GM23248 (cell line): Measurements from ENCODE around the gene SLC36A3. TPM values are rescaled to one million over a fixed set of nuclear protein-coding genes. Genes with fewer than 3 reads are reported as not detected.
"Not testable (repeated sequence)": the region's sequence is repeated elsewhere in the genome, so short reads cannot be mapped to it uniquely, and the experiment has no call there.

Experiments used
- DNase-seq: peaks from one replicate; pipeline ENCODE4 v3.0.0-alpha.2; 2015
- H2AFZ ChIP-seq: fragments of 200-600 bp; sonication (generic); 2 replicates; pipeline ENCODE4 v1.6.1; 2016; ENCODE audit warnings: antibody characterized with exemption
- H3F3A ChIP-seq: fragments of 200-600 bp; sonication (generic); 2 replicates; pipeline ENCODE4 v1.6.1; 2016; ENCODE audit warnings: mild to moderate bottlenecking, antibody characterized with exemption, mixed run types; ENCODE audit not compliant: insufficient read depth
- H3K27ac ChIP-seq: fragments of 200-600 bp; sonication (generic); 2 replicates; pipeline ENCODE4 v1.5.1; 2016; ENCODE audit warnings: mild to moderate bottlenecking
- H3K27me3 ChIP-seq: fragments of 200-600 bp; sonication (generic); replicated peaks from 2 replicates; pipeline ENCODE4 v1.6.1; 2016; ENCODE audit warnings: mild to moderate bottlenecking; ENCODE audit not compliant: insufficient read depth
- H3K36me3 ChIP-seq: fragments of 200-600 bp; sonication (generic); 2 replicates; pipeline ENCODE4 v1.6.1; 2016; ENCODE audit warnings: low read depth, mild to moderate bottlenecking
- H3K4me1 ChIP-seq: fragments of 200-600 bp; sonication (generic); 2 replicates; pipeline ENCODE4 v1.6.1; 2016; ENCODE audit warnings: mild to moderate bottlenecking; ENCODE audit not compliant: insufficient read depth
- H3K4me2 ChIP-seq: fragments of 200-600 bp; sonication (generic); one replicate; pipeline ENCODE4 v1.6.1; 2016; ENCODE audit warnings: mild to moderate bottlenecking; ENCODE audit not compliant: unreplicated experiment
- H3K4me3 ChIP-seq: fragments of 200-600 bp; sonication (generic); 2 replicates; pipeline ENCODE4 v1.5.1; 2016; ENCODE audit warnings: mild to moderate bottlenecking
- H3K79me2 ChIP-seq: fragments of 200-600 bp; sonication (generic); 2 replicates; pipeline ENCODE4 v1.6.1; 2016; ENCODE audit warnings: mild to moderate bottlenecking; ENCODE audit not compliant: insufficient read depth
- H3K9ac ChIP-seq: fragments of 200-600 bp; sonication (generic); 2 replicates; pipeline ENCODE4 v1.6.1; 2016; ENCODE audit warnings: mild to moderate bottlenecking
- H3K9me2 ChIP-seq: fragments of 200-600 bp; sonication (generic); 2 replicates; pipeline ENCODE4 v1.6.1; 2016; ENCODE audit warnings: mixed run types, mild to moderate bottlenecking, moderate library complexity; ENCODE audit not compliant: insufficient read depth
- H3K9me3 ChIP-seq: fragments of 200-600 bp; sonication (generic); one replicate; pipeline ENCODE4 v1.6.1; 2017; ENCODE audit warnings: low read depth
- H4K20me1 ChIP-seq: fragments of 200-600 bp; sonication (generic); 2 replicates; pipeline ENCODE4 v1.6.0; 2016; ENCODE audit not compliant: insufficient read depth
- EZH2 ChIP-seq: fragments of 200-600 bp; sonication (generic); IDR thresholded peaks from 2 replicates; pipeline ENCODE4 v1.6.1; 2018; ENCODE audit warnings: antibody characterized with exemption, mild to moderate bottlenecking; ENCODE audit not compliant: insufficient read depth, poor library complexity, severe bottlenecking
- EZH2phosphoT487 ChIP-seq: fragments of 200-600 bp; sonication (generic); IDR thresholded peaks from 2 replicates; pipeline ENCODE4 v1.6.1; 2018; ENCODE audit warnings: antibody characterized with exemption, moderate library complexity, mild to moderate bottlenecking, low read depth; ENCODE audit not compliant: insufficient read depth
- WGBS, 2 experiments: methylation state at CpG; one replicate each; pipeline ENCODE4 v1.1.6; 2015 to 2017; ENCODE audit warnings: low lambda C conversion rate in 2 of 2, low coverage in 1 of 2; ENCODE audit errors: missing lambda C conversion rate in 2 of 2; 5-methylcytosine and 5-hydroxymethylcytosine counted together
- in situ Hi-C: fragments of 300-500 bp; cut with MboI; formaldehyde crosslinking; loops from 2 replicates; pipeline ENCODE4 v1.15.0; 2020
- polyA plus RNA-seq: library from polyadenylated mRNA; unstranded; fragments of >200 nt; fragmentation: Nextera tagmentation; extraction: Ambion mirVana; gene quantifications from 2 replicates; pipeline ENCODE4 v1.2.1, GENCODE V29; 2016
- total RNA-seq: library from RNA; depleted of rRNA; stranded (reverse); fragments of >200 nt; shearing (Covaris generic); gene quantifications from 2 replicates; pipeline ENCODE4 v1.2.3, GENCODE V29; 2014

SLC36A3 gene
- total and polyA plus RNA-seq, 2 experiments from 2014 or later, result not detected

DNA sequence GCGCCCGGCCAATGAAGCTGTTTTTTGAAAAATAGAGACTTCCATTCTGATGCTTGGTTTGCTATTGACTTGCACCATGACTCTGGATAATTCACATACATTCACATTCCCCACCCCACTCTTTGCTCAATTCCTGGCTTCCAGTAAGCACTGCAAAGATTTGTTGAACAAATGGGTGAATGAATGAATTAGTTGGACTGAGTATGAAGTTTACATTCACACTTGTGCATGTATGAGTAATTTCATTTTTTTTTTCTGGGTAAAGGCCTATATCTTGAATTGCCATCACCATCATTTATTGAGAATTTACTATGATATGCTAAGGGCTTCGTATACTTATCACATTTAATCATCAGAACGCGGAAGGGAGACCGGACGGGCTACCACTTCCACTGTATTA is 65.9 kb downstream of the SLC36A3 start:
- Histone ChIP-seq H3K79me2 (no peaks in the 10 kb centered on the region), H3K27me3 (no peaks in the 10 kb centered on the region), H3K9ac (no peak overlapping the region), H3K9me2 (no peaks in the 10 kb centered on the region), H2AFZ (no peak overlapping the region), H3F3A (no peaks in the 10 kb centered on the region), H3K4me3 (no peak overlapping the region), H4K20me1 (no peaks in the 10 kb centered on the region), H3K27ac (no peak overlapping the region), H3K9me3 (no peaks in the 10 kb centered on the region), H3K4me2 (no peak overlapping the region), H3K36me3 (no peaks in the 10 kb centered on the region), H3K4me1 (no peaks in the 10 kb centered on the region)
- WGBS, 2 experiments, result 91 to 92% methylated on average over 7 of the region's 7 CpGs
- TF ChIP-seq EZH2 (no peak), EZH2phosphoT487 (no peak)
- in situ Hi-C loops, result no loop called here
- DNase-seq, result no peak

DNA sequence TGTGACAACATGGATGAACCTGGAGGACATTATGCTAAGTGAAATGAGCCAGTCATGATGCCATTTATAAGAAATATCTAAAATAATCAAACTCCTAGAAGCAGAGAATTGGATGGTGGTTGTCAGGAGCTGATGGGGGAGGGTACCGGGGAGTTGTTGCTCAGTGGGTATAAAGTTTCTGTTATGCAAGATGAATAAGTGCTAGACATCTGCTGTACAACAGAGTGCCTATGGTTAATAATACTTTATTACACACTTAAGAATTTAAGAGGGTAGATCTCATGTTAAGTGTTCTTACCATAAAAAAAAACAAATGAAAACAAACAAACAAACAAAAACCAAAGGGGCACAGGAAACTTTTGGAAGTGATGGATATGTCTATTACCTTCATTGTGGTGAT is 66.7 kb downstream of the SLC36A3 start:
- Histone ChIP-seq H3F3A (no peaks in the 10 kb centered on the region), H3K9me2 (no peaks in the 10 kb centered on the region), H3K79me2 (no peaks in the 10 kb centered on the region), H3K27ac (no peak overlapping the region), H3K9ac (no peak overlapping the region), H4K20me1 (no peaks in the 10 kb centered on the region), H3K4me2 (no peak overlapping the region), H3K4me3 (no peak overlapping the region), H2AFZ (no peak overlapping the region), H3K27me3 (0 out of 2 replicates have a peak, but pooled peaks cover 6% of the 10 kb centered on the region), H3K4me1 (no peaks in the 10 kb centered on the region), H3K36me3 (no peaks in the 10 kb centered on the region), H3K9me3 (no peaks in the 10 kb centered on the region)
- DNase-seq, result no peak
- WGBS, 2 experiments, result 91 to 93% methylated on average over 1 of the region's 1 CpG
- TF ChIP-seq EZH2phosphoT487 (no peak), EZH2 (no peak)
- in situ Hi-C loops, result no loop called here

DNA sequence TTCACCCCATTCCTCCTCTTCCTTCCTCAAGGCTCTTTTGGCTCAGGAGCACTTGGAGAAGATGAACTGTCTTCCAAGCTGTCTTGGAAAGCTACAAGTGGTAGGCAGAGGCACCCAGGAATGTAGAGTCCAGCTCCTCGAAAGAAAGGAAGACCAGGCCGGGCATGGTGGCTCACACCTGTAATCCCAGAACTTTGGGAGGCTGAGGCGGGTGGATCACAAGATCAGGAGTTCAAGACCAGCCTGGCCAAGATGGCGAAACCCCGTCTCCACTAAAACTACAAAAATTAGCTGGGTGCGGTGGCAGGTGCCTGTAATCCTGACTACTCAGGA is 68.4 kb downstream of the SLC36A3 start:
- H3K9me2 ChIP-seq, H3K4me1 ChIP-seq, H3K4me2 ChIP-seq, H2AFZ ChIP-seq, H3K27me3 ChIP-seq, H3K4me3 ChIP-seq, H3K36me3 ChIP-seq, H3K9me3 ChIP-seq, H3K27ac ChIP-seq, H4K20me1 ChIP-seq, H3K9ac ChIP-seq, DNase-seq, in situ Hi-C loops, H3F3A ChIP-seq, H3K79me2 ChIP-seq: not testable (repeated sequence)
- WGBS, 2 experiments, result 81 to 85% methylated on average over 6 of the region's 6 CpGs

DNA sequence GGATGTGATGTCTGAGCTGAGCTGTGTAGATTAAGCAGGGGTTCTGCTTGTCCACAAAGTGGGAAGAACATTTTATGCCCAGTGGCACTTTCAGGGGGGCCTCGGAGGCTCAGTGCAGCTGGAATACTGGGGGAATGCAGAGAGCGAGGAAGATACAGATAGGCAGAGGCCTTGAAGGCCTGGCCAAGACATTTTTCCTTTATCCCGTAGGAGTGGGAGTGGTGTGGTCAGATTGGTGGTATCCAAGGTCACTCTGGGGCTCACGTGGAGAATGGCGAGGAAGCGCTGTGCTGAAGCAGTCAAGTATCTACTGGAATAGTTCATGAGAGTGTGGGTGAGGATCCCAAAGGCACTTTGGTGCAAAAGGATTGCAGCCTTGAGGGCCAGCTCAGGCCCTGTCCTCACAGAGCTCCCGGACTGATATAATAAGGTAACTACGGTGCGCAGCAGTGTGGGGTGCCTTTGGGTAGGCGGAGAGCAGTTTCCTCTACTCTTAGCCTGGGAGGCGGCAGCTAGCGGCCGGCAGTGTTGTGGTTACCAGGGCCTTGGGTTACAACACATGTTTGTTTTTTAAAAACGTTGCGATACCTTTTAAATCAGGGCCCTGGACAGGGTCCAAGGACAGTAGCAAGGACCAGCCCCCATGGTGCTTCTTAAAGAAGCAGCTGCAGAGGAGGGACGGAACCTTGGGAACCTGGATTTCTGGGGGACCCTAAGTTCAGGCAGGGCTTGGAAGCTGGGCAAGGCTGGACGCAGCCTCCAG is 68.9 kb downstream of the SLC36A3 start:
- TF ChIP-seq EZH2, result no peak
- TF ChIP-seq EZH2phosphoT487, result no peak
- Histone ChIP-seq H3K4me1 (no peaks in the 10 kb centered on the region), H3K27me3 (0 out of 2 replicates have a peak, but pooled peaks cover 6% of the 10 kb centered on the region), H3K36me3 (no peaks in the 10 kb centered on the region), H3F3A (no peaks in the 10 kb centered on the region), H3K79me2 (no peaks in the 10 kb centered on the region), H3K9me3 (no peaks in the 10 kb centered on the region), H4K20me1 (no peaks in the 10 kb centered on the region), H3K9me2 (no peaks in the 10 kb centered on the region), H3K4me3 (no peak overlapping the region), H3K4me2 (no peak overlapping the region), H3K27ac (no peak overlapping the region), H2AFZ (no peak overlapping the region), H3K9ac (no peak overlapping the region)
- peak; percentile 39 for DNase-seq
- in situ Hi-C loops, result no loop called here
- 52% methylated on average over 17 of the region's 17 CpGs for WGBS, 2 experiments
